ENCODE measurements around the gene SKI. TPM values are rescaled to one million over a fixed set of nuclear protein-coding genes. Genes with fewer than 3 reads are reported as not detected.

SKI gene
- total and polyA plus RNA-seq, 2 of the 8 experiments (the other 6 are each of a cell fraction or from before 2014, with no cell fraction given) = 8.3 to 87.6 TPM

DNA sequence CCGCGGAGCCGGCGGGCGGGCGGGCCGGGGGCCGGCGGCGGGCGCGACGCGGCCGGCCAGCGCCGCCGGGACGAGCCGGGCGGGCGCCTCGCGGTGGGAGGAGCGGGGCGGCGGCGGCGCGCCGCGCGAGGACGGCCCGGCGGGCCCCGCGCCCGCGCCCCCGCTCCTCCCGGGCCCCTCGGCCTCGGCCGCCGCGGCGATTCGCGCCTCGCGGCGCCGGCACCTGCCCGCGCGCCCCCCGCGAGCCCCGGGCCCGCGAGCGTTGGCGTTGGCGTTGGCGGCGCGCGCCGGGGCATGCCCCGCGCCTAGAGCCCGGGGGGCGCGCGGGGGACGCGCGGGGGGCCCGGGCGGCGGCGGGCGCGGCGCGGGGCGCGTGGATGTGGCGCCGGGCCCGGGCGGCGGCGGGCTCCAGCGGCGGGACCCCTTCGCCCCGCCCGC is at the start of gene SKI (continued):
- TF ChIP-seq ATF3 (IDR thresholded peaks at IDR 0.05; ENCODE audit: insufficient read depth, low read depth, low read length) (no peak), PHF8 (conservative IDR thresholded peaks at IDR 0.05; ENCODE audit: low read depth, low read length) (no peak), SUZ12 (IDR thresholded peaks at IDR 0.05; ENCODE audit: low read length) (no peak), CTCF (IDR thresholded peaks at IDR 0.05; ENCODE audit: control extremely low read depth in 1 of 3, insufficient read depth in 1 of 3, low read depth in 1 of 3, low read length in 3 of 3) (no peak)

All from H1 (cell line).